ENCODE measurements around the gene CELF1.

Gene CELF1

GRCh38 chr11:47572715-47573255, 19.9 kb upstream of the CELF1 start:
- no peak for TF ChIP-seq ZFX (IDR thresholded peaks at IDR 0.05)
- no peak for TF ChIP-seq CTCF (conservative IDR thresholded peaks at IDR 0.05)
- H3K27ac ChIP-seq = no peak overlapping the region

GRCh38 chr11:47571895-47572294, 19.0 kb upstream of the CELF1 start:
- H3K27ac ChIP-seq = no peak overlapping the region
- no peak for TF ChIP-seq CTCF (conservative IDR thresholded peaks at IDR 0.05)
- no peak for TF ChIP-seq ZFX (IDR thresholded peaks at IDR 0.05)

GRCh38 chr11:47571357-47571729, 18.4 kb upstream of the CELF1 start:
- TF ChIP-seq ZFX (IDR thresholded peaks at IDR 0.05) = no peak
- TF ChIP-seq CTCF (conservative IDR thresholded peaks at IDR 0.05) = no peak
- H3K27ac ChIP-seq = no peak overlapping the region

GRCh38 chr11:47570651-47571356, 17.9 kb upstream of the CELF1 start:
- TF ChIP-seq CTCF (conservative IDR thresholded peaks at IDR 0.05) (no peak), ZFX (IDR thresholded peaks at IDR 0.05) (no peak)
- no peak overlapping the region for H3K27ac ChIP-seq

- no peak overlapping the region for H3K27ac ChIP-seq
- no peak for TF ChIP-seq ZFX (IDR thresholded peaks at IDR 0.05)
- no peak for TF ChIP-seq CTCF (conservative IDR thresholded peaks at IDR 0.05)
Measured at GRCh38 chr11:47569646-47570045, 16.7 kb upstream of the CELF1 start.

GRCh38 chr11:47566149-47566698, 13.3 kb upstream of the CELF1 start:
- peak overlapping the region; percentile 98 for H3K27ac ChIP-seq
- TF ChIP-seq ZFX (IDR thresholded peaks at IDR 0.05) = no peak
- no peak for TF ChIP-seq CTCF (conservative IDR thresholded peaks at IDR 0.05)

GRCh38 chr11:47565340-47566148, 12.6 kb upstream of the CELF1 start, which contains the start of gene PTPMT1:
Gene PTPMT1, plus strand, starts transcription at chr11:47565599. Its CDS starts 24 bp downstream, at chr11:47565623.
- TF ChIP-seq CTCF (conservative IDR thresholded peaks at IDR 0.05) (no peak), ZFX (IDR thresholded peaks at IDR 0.05) (peak; percentile 99)
- H3K27ac ChIP-seq = peak within 1 kb of the TSS; percentile 98

Data from C4-2B (cell line).